Adrenal gland (tissue), 12 donors: Measurements from ENCODE around the gene MAVS. TPM values are rescaled to one million over a fixed set of nuclear protein-coding genes. Genes with fewer than 3 reads are reported as not detected.
"Not testable (repeated sequence)": the region's sequence is repeated elsewhere in the genome, so short reads cannot be mapped to it uniquely, and the experiment has no call there.

Source experiments
- DNase-seq, 7 donors: peaks; one replicate each; pipeline ENCODE4 v3.0.0-alpha.2; 2019 to 2020
- H3K27ac ChIP-seq, 5 donors: fragments of 200-600 bp; sonication (generic) in 4 of 5; 1 replicate in 3 of 5; 2 replicates in 2 of 5; pipeline versions ENCODE4 v1.5.1 to v1.8.0; 2016 to 2020; ENCODE audit warnings: mild to moderate bottlenecking in 1 of 5
- H3K27me3 ChIP-seq: fragments of 200-600 bp; 2 replicates; pipeline ENCODE4 v1.8.0; 2021
- H3K36me3 ChIP-seq, 2 donors: fragments of 200-600 bp; replicated peaks in 1 of 2; 1 replicate in 1 of 2; 2 replicates in 1 of 2; pipeline versions ENCODE4 v1.5.1 to v1.8.0; 2018 to 2022
- H3K4me1 ChIP-seq, 2 donors: fragments of 200-600 bp; replicated peaks in 1 of 2; 1 replicate in 1 of 2; 2 replicates in 1 of 2; pipeline versions ENCODE4 v1.5.1 to v1.8.0; 2018 to 2021
- H3K4me3 ChIP-seq, 4 donors: fragments of 200-600 bp; sonication (generic) in 3 of 4; one replicate each; pipeline ENCODE4 v1.5.1; 2016 to 2018
- H3K9me3 ChIP-seq, 3 donors: fragments of 200-600 bp; sonication (generic) in 1 of 3; replicated peaks in 1 of 3; 1 replicate in 2 of 3; 2 replicates in 1 of 3; pipeline versions ENCODE4 v1.5.1 to v1.8.0; 2016 to 2021
- POLR2A ChIP-seq, 2 donors: fragments of 450-650 bp; IDR thresholded peaks; one replicate each; pipeline ENCODE4 v1.6.1; 2017; ENCODE audit warnings: antibody characterized with exemption in 2 of 2, mild to moderate bottlenecking in 2 of 2, moderate library complexity in 1 of 2
- WGBS, 4 donors: extraction: QIAGEN DNeasy Blood & Tissue Kit in 2 of 4; methylation state at CpG; one replicate each; pipeline versions ENCODE4 v1.1.5 to v1.1.7; 2013 to 2017; 5-methylcytosine and 5-hydroxymethylcytosine counted together
- intact Hi-C, 2 donors: fragments of 100-400 bp; cut with DNase I; formaldehyde crosslinking; loops; one replicate each; pipeline versions ENCODE4 v1.14.1 to v1.15.0; 2022 to 2023
- polyA plus RNA-seq, 3 donors: library from polyadenylated mRNA; stranded (reverse); fragments of 200-250 nt in 2 of 3; fragments of 350-450 nt in 1 of 3; fragmentation: Illumina TruSeq in 1 of 3; extraction: RNeasy Lipid Tissue Mini Kit (QIAGEN cat#74804) in 1 of 3; gene quantifications; one replicate each; pipeline ENCODE4 v1.2.3, GENCODE V29; 2013 to 2014
- total RNA-seq, 9 donors: library from RNA; depleted of rRNA in 4 of 9; stranded (reverse); fragments of >200 nt in 4 of 9; fragments of 120-200 nt in 1 of 9; fragmentation: NEBNext Ultra II Directional in 1 of 9; extraction: Animal tissue kit (Norgen Biotek cat#: 25700) in 1 of 9; gene quantifications; one replicate each; pipeline versions ENCODE4 v1.1.0 to v1.2.4, GENCODE V29; 2013 to 2023
- TF ChIP-seq, protein P1 (sequence below), 6 experiments: fragments of 450-650 bp in 4 of 6; fragments of 200-600 bp in 2 of 6; sonication (generic) in 1 of 6; IDR thresholded peaks; 1 replicate in 5 of 6; 2 replicates in 1 of 6; pipeline versions ENCODE4 v1.5.1 to v1.8.0; 2016 to 2021; ENCODE audit warnings: antibody characterized with exemption in 6 of 6, mild to moderate bottlenecking in 2 of 6, moderate library complexity in 1 of 6
- donor health status: healthy with polysubstance abuse.
- donor health status: Bipolar disorder and iron deficiency.
- donor health status: DM: yes; HTN: yes; CAD: no.
- donor health status: DM: no; HTN: no; CAD: no.
- donor health status: DM: no; HTN: no; CAD: no.
- donor health status: DM: yes; HTN: yes; CAD: no.

The MAVS gene
- total and polyA plus RNA-seq, 12 donors = 10.0 to 46.7 (median 31.4) TPM

DNA sequence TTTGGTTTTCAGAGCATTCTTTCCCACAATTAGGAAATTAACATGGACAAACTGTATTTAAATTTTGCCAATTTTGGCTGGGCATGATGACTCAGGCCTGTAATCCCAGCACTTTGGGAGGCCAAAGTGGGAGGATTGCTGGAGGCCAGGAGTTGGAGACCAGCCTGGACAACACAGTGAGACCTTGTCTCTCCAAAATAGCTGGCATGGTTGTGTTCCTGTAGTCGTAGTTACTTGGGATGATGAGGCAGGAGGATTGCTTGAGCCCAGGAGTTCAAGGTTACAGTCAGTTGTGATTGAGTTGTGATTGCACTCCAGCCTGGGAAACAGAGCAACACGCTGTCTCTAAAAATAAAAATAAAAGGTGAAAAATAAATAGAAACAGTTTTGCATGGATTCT is 57.6 kb downstream of the MAVS start:
- TF ChIP-seq, protein P1, sequence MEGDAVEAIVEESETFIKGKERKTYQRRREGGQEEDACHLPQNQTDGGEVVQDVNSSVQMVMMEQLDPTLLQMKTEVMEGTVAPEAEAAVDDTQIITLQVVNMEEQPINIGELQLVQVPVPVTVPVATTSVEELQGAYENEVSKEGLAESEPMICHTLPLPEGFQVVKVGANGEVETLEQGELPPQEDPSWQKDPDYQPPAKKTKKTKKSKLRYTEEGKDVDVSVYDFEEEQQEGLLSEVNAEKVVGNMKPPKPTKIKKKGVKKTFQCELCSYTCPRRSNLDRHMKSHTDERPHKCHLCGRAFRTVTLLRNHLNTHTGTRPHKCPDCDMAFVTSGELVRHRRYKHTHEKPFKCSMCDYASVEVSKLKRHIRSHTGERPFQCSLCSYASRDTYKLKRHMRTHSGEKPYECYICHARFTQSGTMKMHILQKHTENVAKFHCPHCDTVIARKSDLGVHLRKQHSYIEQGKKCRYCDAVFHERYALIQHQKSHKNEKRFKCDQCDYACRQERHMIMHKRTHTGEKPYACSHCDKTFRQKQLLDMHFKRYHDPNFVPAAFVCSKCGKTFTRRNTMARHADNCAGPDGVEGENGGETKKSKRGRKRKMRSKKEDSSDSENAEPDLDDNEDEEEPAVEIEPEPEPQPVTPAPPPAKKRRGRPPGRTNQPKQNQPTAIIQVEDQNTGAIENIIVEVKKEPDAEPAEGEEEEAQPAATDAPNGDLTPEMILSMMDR (IDR thresholded peaks at IDR 0.05) = no peak
- no peak for TF ChIP-seq POLR2A (IDR thresholded peaks at IDR 0.05)
- Histone ChIP-seq H3K27me3 (no peaks in the 10 kb centered on the region), H3K4me1 (peaks cover 39 to 42% of the 10 kb centered on the region in 2 donors), H3K4me3 (no peak overlapping the region), H3K27ac (peak overlapping the region in 1 of 5 donors; percentile 50), H3K9me3 (no peaks in the 10 kb centered on the region), H3K36me3 (peaks cover 0 to 15% of the 10 kb centered on the region in 2 donors)
- intact Hi-C loops = no loop called here
- WGBS, 4 donors = 28 to 38% (median 32%) methylated on average over 2 of the region's 2 CpGs
- DNase-seq = peak in 2 of 7 donors; percentile 45 to 54

DNA sequence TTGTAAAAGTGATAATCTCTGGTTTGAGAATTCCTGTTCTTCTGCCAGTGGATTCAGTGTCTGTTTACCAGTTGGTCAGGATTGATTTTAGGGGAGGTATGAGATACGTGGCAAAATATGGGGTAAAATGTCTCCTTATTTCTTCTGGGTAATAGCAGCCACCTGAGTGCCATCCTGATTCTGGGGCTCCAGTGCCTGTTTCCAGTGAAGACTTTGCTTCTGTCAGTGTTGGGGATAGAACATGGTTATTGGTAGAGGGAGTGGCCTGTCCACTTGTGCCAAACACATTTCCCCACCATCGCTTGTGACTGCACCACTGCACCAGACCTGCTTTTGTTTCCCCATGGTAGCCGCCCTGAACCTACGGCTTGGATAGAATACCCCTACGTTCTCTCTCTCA is 58.2 kb downstream of the MAVS start:
- 78 to 83% (median 79%) methylated on average over 5 of the region's 5 CpGs for WGBS, 4 donors
- no peaks in the 10 kb centered on the region for H3K9me3 ChIP-seq
- no peak for DNase-seq
- H3K4me3 ChIP-seq = no peak overlapping the region
- no peak for TF ChIP-seq POLR2A (IDR thresholded peaks at IDR 0.05)
- TF ChIP-seq, protein P1 (IDR thresholded peaks at IDR 0.05) = no peak
- H3K27ac ChIP-seq = no peak overlapping the region
- H3K36me3 ChIP-seq = peaks cover 0 to 21% of the 10 kb centered on the region in 2 donors
- no peaks in the 10 kb centered on the region for H3K27me3 ChIP-seq
- peaks cover 40 to 43% of the 10 kb centered on the region in 2 donors for H3K4me1 ChIP-seq
- intact Hi-C loops = no loop called here

DNA sequence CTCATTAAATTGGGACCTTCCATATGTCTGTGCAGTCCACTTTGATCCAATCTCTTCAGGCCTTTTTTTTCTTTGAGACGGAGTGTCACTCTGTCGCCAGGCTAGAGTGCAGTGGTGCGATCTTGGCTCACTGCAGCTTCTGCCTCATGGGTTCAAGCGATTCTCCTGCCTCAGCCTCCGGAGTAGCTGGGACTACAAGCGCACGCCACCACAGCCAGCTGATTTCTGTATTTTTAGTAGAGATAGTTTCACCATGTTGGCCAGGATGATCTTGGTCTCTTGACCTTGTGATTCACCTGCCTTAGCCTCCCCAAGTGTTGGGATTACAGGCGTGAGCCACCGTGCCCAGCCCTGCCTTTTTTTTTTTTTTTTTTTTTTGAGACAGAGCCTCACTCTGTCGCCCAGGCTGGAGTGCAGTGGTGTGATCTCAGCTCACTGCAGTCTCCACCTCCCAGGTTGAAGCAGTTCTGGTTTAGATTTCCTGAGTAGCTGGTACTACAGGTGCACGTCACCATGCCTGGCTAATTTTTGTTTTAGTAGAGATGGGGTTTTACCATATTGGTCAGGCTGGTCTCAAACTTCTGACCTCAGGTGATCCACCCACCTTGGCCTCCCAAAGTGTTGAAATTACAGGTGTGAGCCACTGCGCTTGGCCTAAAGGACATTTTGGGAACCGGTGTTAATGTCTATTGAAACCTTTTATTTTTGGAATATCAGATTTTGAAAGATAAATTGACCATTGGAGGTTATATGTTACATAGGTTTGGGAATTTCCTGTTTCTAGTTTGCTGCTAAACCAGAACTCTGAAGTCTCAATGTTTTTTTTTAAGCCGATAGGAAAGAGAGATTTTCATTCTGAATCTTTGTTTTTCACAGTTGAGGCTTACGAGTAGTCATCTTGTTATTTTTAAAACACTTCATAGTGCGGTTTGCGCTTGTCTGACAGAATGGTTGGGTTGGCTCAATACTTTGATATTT is 60.4 kb downstream of the MAVS start:
- H3K9me3 ChIP-seq, H3K27me3 ChIP-seq, H3K4me3 ChIP-seq, intact Hi-C loops: not testable (repeated sequence)
- WGBS, 4 donors = 74 to 85% (median 78%) methylated on average over 17 of the region's 17 CpGs
- peak overlapping the region in 1 of 5 donors; percentile 3 for H3K27ac ChIP-seq
- H3K4me1 ChIP-seq = peaks cover 25 to 32% of the 10 kb centered on the region in 2 donors
- peaks cover 0 to 35% of the 10 kb centered on the region in 2 donors for H3K36me3 ChIP-seq
- peak in 1 of 7 donors; percentile 49 for DNase-seq

GRCh38 chr20:3908667-3909066 is 62.0 kb downstream of the MAVS start:
- TF ChIP-seq POLR2A (IDR thresholded peaks at IDR 0.05) = no peak
- TF ChIP-seq, protein P1 (IDR thresholded peaks at IDR 0.05) = no peak
- no peaks in the 10 kb centered on the region for H3K27me3 ChIP-seq
- peak in 6 of 7 donors; percentile 45 to 84 (median 70) for DNase-seq
- H3K9me3 ChIP-seq = no peaks in the 10 kb centered on the region
- peak overlapping the region in 3 of 5 donors; percentile 8 to 62 (median 47) for H3K27ac ChIP-seq
- intact Hi-C loops = no loop called here
- no peak overlapping the region for H3K4me3 ChIP-seq
- H3K36me3 ChIP-seq = peaks cover 0 to 49% of the 10 kb centered on the region in 2 donors
- 43 to 54% (median 51%) methylated on average over 4 of the region's 4 CpGs for WGBS, 4 donors
- H3K4me1 ChIP-seq = peaks cover 19 to 32% of the 10 kb centered on the region in 2 donors
